Naive B cell (primary cell): ENCODE results near the gene TRIM40. TPM values are rescaled to one million over a fixed set of nuclear protein-coding genes. Genes with fewer than 3 reads are reported as not detected.
A peak's percentile ranks its signal among the peaks of the same experiment; 100 is the strongest.
"Not testable (repeated sequence)": the region's sequence is repeated elsewhere in the genome, so short reads cannot be mapped to it uniquely, and the experiment has no call there.

Experiments used
- ATAC-seq, 2 donors: fragments of 150-1000 bp; cut with Tn5 transposase; 2 replicates each; pipeline ENCODE4 v1.10.0; 2021; ENCODE audit warnings: low read depth in 2 of 2, mild to moderate bottlenecking in 2 of 2, moderate library complexity in 2 of 2
- DNase-seq: peaks from one replicate; pipeline ENCODE4 v3.0.0; 2022
- H3K27ac Mint-ChIP-seq, 6 donors: one replicate each; pipeline ENCODE4 v1.8.0; 2020 to 2022; ENCODE audit warnings: mild to moderate bottlenecking in 6 of 6, mixed read lengths in 6 of 6, moderate library complexity in 5 of 6, inconsistent platforms in 2 of 6
- H3K27me3 Mint-ChIP-seq, 3 donors: one replicate each; pipeline ENCODE4 v1.8.0; 2021 to 2022; ENCODE audit warnings: mixed read lengths in 3 of 3, mild to moderate bottlenecking in 1 of 3
- H3K36me3 Mint-ChIP-seq, 2 donors: one replicate each; pipeline ENCODE4 v1.8.0; 2020 to 2022; ENCODE audit warnings: mixed read lengths in 2 of 2, inconsistent platforms in 1 of 2, mild to moderate bottlenecking in 1 of 2
- H3K4me1 Mint-ChIP-seq, 3 donors: one replicate each; pipeline ENCODE4 v1.8.0; 2020 to 2022; ENCODE audit warnings: mixed read lengths in 3 of 3, inconsistent platforms in 1 of 3, mild to moderate bottlenecking in 1 of 3, moderate library complexity in 1 of 3
- H3K4me3 Mint-ChIP-seq, 8 donors: one replicate each; pipeline ENCODE4 v1.8.0; 2020 to 2022; ENCODE audit warnings: mild to moderate bottlenecking in 8 of 8, mixed read lengths in 8 of 8, moderate library complexity in 8 of 8, inconsistent platforms in 2 of 8
- H3K9me3 Mint-ChIP-seq, 7 donors: one replicate each; pipeline ENCODE4 v1.8.0; 2020 to 2022; ENCODE audit warnings: mixed read lengths in 7 of 7, mild to moderate bottlenecking in 5 of 7, inconsistent platforms in 2 of 7, moderate library complexity in 1 of 7
- polyA plus RNA-seq, 6 donors: library from polyadenylated mRNA; unstranded; fragments of 300-500 nt; fragmentation: Illumina TruSeq; gene quantifications; one replicate each; pipeline ENCODE4 v1.2.3, GENCODE V29; 2021; ENCODE audit warnings: low read depth in 6 of 6

Gene TRIM40
- polyA plus RNA-seq, 6 donors from 2014 or later, result not detected

DNA sequence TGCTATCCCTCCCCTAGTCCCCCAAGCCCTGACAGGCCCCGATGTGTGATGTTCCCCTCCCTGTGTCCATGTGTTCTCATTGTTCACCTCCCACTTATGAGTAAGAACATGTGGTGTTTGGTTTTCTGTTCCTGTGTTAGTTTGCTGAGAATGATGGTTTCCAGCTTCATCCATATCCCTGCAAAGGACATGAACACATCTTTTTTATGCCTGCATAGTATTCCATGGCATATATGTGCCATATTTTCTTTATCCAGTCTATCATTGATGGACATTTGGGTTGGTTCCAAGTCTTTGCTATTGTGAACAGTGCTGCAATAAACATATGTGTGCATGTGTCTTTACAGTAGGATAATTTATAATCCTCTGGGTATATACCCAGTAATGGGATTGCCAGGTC lies 29.3 kb downstream of the TRIM40 start:
- not testable (repeated sequence) for DNase-seq, H3K27ac Mint-ChIP-seq, H3K36me3 Mint-ChIP-seq

DNA sequence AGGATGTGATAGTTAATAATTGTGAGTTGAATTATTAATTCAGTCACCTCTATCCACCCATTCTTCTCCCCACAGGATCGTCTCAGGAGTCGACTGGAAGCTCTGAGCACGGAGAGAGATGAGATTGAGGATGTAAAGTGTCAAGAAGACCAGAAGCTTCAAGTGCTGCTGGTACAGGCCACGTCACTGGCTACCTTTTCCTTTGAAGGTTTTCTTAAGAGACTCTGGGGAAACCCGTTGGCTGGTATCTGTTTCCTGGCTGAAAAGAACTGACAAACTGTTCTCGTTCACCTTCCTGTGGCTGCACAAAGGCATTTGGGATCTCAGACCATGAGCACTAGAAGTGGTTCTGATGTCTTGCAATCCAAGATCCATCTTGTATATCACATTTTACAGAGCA lies 31.2 kb downstream of the TRIM40 start:
- no peak overlapping the region for H3K4me3 Mint-ChIP-seq
- ATAC-seq, result no peak
- H3K27ac Mint-ChIP-seq, result no peak overlapping the region
- DNase-seq, result no peak
- H3K4me1 Mint-ChIP-seq, result peaks cover 3 to 13% (median 6%) of the 10 kb centered on the region in 3 donors
- peaks cover 56 to 74% (median 69%) of the 10 kb centered on the region in 3 donors for H3K27me3 Mint-ChIP-seq
- H3K36me3 Mint-ChIP-seq, result no peaks in the 10 kb centered on the region
- H3K9me3 Mint-ChIP-seq, result peaks cover 0 to 8% (median 0%) of the 10 kb centered on the region in 7 donors

More for the DNA sequence above, 29.3 kb downstream of the TRIM40 start:
- H3K9me3 Mint-ChIP-seq, H3K4me1 Mint-ChIP-seq, ATAC-seq, H3K4me3 Mint-ChIP-seq: not testable (repeated sequence)
- peaks cover 47 to 65% (median 59%) of the 10 kb centered on the region in 3 donors for H3K27me3 Mint-ChIP-seq

DNA sequence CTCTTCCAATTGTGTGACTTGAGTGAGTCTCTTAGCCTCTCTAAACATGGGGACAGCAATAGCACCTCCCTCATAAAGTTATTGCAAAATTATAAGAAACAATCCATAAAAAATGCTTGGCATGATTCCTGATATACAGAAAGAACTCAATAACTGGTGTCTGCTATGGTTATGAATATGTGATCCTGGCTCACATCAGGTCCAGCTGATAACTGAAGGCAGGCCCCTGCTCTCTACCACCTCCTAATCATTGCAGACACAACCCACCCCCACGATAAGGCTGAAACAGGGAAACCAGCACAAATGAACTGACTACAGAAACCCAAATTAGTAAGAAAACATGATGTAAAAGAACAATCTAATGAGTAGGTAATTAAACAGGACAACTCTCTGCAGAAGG lies 32.8 kb downstream of the TRIM40 start:
- Mint-ChIP-seq H3K36me3 (no peaks in the 10 kb centered on the region), H3K9me3 (peaks cover 0 to 8% (median 0%) of the 10 kb centered on the region in 7 donors), H3K27me3 (peaks cover 61 to 85% (median 81%) of the 10 kb centered on the region in 3 donors), H3K4me1 (peaks cover 3 to 13% (median 10%) of the 10 kb centered on the region in 3 donors), H3K27ac (no peak overlapping the region), H3K4me3 (no peak overlapping the region)
- ATAC-seq, result no peak
- no peak for DNase-seq

DNA sequence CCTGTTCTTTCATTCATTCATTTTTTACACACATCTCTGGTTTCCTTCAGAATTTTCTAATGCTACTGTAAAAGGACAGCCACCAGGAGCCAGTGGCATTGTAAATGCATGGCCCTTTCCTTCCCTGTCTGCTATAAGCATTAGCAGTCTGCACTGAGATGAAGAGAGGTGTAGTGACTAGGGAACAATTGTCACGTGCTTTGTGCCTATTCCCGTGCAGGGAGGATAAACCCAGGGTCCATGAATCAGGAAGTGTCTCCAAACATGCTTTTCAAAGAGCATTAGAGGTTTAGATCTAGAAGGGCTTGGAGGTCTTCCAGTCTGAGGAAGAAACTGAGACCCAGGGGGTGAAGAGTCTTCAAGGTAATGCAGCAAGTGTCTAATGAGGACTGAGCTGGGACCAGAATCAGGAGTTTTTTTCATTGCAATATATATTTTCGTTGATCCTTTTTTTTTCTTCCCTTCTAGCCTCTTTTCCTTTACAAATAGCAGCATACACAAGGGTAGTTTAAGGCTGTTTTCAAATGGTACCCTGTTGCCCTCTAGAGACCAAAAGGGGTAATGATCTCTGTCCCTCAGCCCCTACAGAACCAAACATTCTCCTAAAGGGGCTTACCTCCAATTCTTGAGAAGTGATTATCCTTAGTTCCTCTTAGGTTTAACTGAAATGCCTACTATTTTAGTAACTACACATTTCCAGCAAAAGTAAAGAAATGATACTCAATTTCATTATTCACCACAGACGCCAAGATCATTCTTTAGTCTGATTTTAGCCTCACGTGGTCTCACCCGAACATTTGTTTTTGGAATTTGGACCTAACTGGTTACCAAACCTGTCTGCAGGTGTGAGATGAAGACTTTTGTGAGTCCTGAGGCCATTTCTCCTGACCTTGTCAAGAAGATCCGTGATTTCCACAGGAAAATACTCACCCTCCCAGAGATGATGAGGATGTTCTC lies 34.0 kb downstream of the TRIM40 start:
- peaks cover 3 to 13% (median 10%) of the 10 kb centered on the region in 3 donors for H3K4me1 Mint-ChIP-seq
- H3K27ac Mint-ChIP-seq, result no peak overlapping the region
- H3K4me3 Mint-ChIP-seq, result peak overlapping the region in 1 of 8 donors; percentile 7
- peak; percentile 21 for DNase-seq
- peak; percentile 76 to 83 for ATAC-seq
- peaks cover 0 to 7% (median 0%) of the 10 kb centered on the region in 7 donors for H3K9me3 Mint-ChIP-seq
- H3K36me3 Mint-ChIP-seq, result no peaks in the 10 kb centered on the region
- peaks cover 56 to 79% (median 69%) of the 10 kb centered on the region in 3 donors for H3K27me3 Mint-ChIP-seq

DNA sequence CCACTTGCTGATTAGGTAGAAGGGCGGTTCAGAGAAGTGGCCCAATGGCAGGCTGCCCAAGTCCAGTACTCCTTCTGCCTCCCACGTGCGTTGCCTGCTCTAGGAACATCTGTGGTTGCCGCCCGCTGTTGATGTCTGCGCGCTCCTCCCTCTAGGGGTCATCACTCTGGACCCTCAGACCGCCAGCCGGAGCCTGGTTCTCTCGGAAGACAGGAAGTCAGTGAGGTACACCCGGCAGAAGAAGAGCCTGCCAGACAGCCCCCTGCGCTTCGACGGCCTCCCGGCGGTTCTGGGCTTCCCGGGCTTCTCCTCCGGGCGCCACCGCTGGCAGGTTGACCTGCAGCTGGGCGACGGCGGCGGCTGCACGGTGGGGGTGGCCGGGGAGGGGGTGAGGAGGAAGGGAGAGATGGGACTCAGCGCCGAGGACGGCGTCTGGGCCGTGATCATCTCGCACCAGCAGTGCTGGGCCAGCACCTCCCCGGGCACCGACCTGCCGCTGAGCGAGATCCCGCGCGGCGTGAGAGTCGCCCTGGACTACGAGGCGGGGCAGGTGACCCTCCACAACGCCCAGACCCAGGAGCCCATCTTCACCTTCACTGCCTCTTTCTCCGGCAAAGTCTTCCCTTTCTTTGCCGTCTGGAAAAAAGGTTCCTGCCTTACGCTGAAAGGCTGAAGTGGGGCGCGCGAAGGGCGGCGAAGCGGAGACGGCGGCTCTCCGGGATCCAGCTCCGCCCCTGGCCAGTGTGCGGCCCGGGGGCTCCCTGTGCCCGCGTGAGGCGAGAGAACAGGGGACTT lies 35.9 kb downstream of the TRIM40 start:
- ATAC-seq, result peak; percentile 42 to 55
- Mint-ChIP-seq H3K36me3 (no peaks in the 10 kb centered on the region), H3K4me1 (peaks cover 3 to 13% (median 10%) of the 10 kb centered on the region in 3 donors), H3K27me3 (peaks cover 62 to 81% (median 74%) of the 10 kb centered on the region in 3 donors), H3K27ac (peak overlapping the region in 2 of 6 donors; percentile 28 to 61), H3K4me3 (peak overlapping the region in 6 of 8 donors; percentile 64 to 83 (median 72)), H3K9me3 (no peaks in the 10 kb centered on the region)
- DNase-seq, result peak; percentile 7

DNA sequence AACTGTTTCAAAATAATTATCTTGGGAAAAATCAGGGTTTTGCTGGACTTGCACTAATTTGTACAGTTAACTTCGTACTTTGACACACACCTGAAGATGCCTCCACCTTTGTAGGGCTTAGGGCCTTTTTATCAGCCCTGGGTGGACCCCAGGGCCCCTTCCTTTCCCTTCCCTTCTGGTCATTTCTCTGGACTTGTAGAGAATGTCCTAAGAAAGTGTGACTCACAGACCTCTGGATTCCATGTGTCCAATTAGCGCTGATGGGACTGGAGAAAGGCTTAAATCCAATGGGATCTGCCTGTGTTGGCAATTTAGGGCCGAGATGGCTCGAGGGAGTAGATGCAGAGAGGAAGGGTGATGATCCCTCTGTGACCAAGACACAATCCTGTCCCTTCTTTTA lies 36.7 kb downstream of the TRIM40 start:
- DNase-seq (no peak), ATAC-seq (no peak)
- peaks cover 69 to 86% (median 75%) of the 10 kb centered on the region in 3 donors for H3K27me3 Mint-ChIP-seq
- H3K27ac Mint-ChIP-seq, result peak overlapping the region in 2 of 6 donors; percentile 39 to 83
- H3K4me3 Mint-ChIP-seq, result peak overlapping the region in 6 of 8 donors; percentile 33 to 70 (median 50)
- no peaks in the 10 kb centered on the region for H3K9me3 Mint-ChIP-seq
- no peaks in the 10 kb centered on the region for H3K36me3 Mint-ChIP-seq
- H3K4me1 Mint-ChIP-seq, result peaks cover 3 to 13% (median 10%) of the 10 kb centered on the region in 3 donors

DNA sequence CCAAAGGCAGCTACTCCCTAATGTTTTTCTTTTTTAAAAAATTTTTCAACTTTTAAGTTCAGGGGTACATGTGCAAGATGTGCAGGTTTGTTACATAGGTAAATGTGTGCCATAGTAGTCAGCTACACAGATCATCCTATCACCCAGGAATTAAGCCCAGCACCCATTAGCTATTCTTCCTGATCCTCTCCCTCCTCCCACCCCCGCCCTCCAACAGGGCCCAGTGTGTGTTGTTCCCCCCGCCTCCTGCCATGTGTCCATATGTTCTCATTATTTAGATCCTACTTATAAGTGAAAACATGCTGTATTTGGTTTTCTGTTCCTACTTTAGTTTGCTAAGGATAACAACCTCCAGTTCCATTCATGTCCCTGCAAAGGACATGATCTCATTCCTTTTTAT lies 39.8 kb downstream of the TRIM40 start:
- Mint-ChIP-seq H3K27ac (no peak overlapping the region), H3K36me3 (peaks cover 0 to 9% of the 10 kb centered on the region in 2 donors), H3K4me1 (peaks cover 3 to 10% (median 8%) of the 10 kb centered on the region in 3 donors), H3K9me3 (peaks cover 0 to 16% (median 12%) of the 10 kb centered on the region in 7 donors), H3K27me3 (peaks cover 50 to 76% (median 65%) of the 10 kb centered on the region in 3 donors), H3K4me3 (no peak overlapping the region)
- ATAC-seq (no peak), DNase-seq (no peak)

DNA sequence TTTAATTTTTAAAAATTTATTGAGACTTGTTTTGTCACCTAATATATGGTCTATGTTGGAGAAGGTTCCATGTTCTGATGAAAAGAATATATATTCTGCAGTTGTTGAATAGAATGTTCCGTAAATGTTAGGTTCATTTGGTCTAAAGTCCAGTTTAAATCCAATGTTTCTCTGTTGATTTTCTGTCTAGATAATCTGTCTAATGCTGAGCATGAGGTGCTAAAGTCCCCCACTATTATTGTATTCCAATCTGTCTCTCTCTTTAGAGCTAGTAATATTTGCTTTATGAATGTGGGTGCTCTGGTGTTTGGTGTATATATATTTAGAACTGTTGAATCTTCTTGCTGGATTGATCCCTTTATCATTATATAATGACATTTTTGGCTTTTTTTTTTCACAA lies 42.9 kb downstream of the TRIM40 start:
- Mint-ChIP-seq H3K27me3 (peaks cover 32 to 50% (median 43%) of the 10 kb centered on the region in 3 donors), H3K4me3 (no peak overlapping the region), H3K27ac (no peak overlapping the region), H3K36me3 (peaks cover 0 to 9% of the 10 kb centered on the region in 2 donors), H3K9me3 (peaks cover 0 to 17% (median 13%) of the 10 kb centered on the region in 7 donors), H3K4me1 (peaks cover 0 to 8% (median 4%) of the 10 kb centered on the region in 3 donors)
- DNase-seq (no peak), ATAC-seq (no peak)

DNA sequence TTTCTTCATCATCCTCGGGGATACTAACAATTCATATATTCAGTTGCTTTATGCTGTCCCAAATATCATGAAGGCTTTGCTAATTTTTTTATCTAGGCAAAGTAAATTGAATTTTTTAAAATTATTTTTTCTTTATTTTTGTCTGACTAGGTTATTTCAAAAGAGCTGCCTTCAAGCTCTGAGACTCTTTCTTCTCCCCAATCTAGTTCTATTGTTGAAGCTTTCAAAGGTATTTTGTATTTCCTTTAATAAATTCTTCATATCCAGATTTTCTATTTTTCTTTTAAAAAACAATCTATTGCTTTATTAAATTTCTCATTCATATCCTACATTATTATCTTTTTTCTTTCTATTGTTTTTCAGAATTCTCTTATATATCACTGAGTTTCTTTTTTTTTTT lies 44.2 kb downstream of the TRIM40 start:
- peaks cover 0 to 8% (median 4%) of the 10 kb centered on the region in 3 donors for H3K4me1 Mint-ChIP-seq
- ATAC-seq (no peak), DNase-seq (no peak)
- no peak overlapping the region for H3K4me3 Mint-ChIP-seq
- no peak overlapping the region for H3K27ac Mint-ChIP-seq
- peaks cover 0 to 17% (median 13%) of the 10 kb centered on the region in 7 donors for H3K9me3 Mint-ChIP-seq
- peaks cover 0 to 19% of the 10 kb centered on the region in 2 donors for H3K36me3 Mint-ChIP-seq
- peaks cover 29 to 43% (median 41%) of the 10 kb centered on the region in 3 donors for H3K27me3 Mint-ChIP-seq

DNA sequence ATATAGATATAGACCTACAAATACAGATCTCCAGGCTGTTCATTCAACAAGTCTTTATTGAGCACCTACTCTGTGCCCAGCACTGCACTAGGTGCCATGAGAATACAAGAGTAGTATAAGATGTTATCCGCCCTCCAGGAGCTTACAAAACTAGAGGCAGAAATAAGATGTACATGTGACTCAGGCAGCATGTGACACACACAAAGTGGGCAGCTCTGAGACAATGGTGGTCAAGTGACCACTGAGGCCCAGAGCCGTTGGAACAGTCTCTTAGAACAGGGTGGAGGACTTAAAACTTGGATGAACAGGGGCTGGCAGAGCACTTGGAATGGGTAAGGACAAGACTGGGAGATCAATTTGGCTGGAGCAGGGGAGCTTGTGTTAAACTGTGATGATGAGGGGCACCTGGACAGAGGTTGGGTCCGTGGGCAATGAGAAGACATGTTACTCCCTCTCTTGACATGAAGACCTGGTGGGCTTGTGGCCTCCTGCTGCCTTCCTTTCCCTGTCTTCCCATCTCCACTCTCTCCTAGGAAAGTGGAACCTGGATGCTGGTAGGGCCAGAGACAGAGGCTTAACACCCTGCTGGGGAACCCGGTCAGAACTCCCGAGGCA lies 48.6 kb downstream of the TRIM40 start:
- H3K36me3 Mint-ChIP-seq, result peaks cover 10 to 38% of the 10 kb centered on the region in 2 donors
- peaks cover 0 to 9% (median 6%) of the 10 kb centered on the region in 7 donors for H3K9me3 Mint-ChIP-seq
- DNase-seq (no peak), ATAC-seq (no peak)
- peaks cover 0 to 8% (median 8%) of the 10 kb centered on the region in 3 donors for H3K4me1 Mint-ChIP-seq
- H3K27ac Mint-ChIP-seq, result peak overlapping the region in 4 of 6 donors; percentile 2 to 84 (median 40)
- H3K27me3 Mint-ChIP-seq, result peaks cover 0 to 3% (median 3%) of the 10 kb centered on the region in 3 donors
- no peak overlapping the region for H3K4me3 Mint-ChIP-seq

DNA sequence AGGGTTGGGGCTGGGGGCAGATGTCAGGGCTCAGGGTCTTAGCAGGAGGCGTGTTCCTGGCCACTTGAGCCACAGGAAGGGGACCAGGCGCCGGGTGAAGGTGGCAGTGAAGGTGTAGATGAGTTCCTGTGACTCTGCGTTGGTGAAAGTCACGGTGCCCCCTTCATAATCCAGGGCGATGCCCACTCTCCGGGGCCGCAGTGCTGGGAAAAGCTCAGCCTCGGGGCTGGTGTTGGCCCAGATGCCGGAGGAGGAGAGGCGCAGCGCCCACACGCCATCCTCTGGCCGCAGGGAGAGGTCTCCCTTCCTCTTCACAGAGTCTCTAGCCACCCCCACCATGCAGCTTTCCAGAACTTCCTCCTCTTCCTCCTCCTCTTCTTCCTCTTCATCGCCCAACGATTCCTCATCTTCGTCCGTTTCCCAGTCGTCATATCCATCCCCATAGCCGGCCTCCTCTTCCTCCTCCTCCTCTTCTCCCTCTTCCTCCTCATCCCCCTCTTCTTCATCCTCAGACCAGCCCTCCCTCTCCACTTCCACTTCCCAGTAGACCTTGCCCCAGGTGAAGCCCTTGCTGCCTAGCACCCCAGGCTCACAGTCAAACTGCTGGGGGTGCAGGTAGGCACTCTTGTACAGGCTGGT lies 50.0 kb downstream of the TRIM40 start:
- H3K4me1 Mint-ChIP-seq, result peaks cover 0 to 7% (median 6%) of the 10 kb centered on the region in 3 donors
- H3K36me3 Mint-ChIP-seq, result peaks cover 10 to 50% of the 10 kb centered on the region in 2 donors
- DNase-seq (no peak), ATAC-seq (no peak)
- peak overlapping the region in 2 of 6 donors; percentile 31 to 42 for H3K27ac Mint-ChIP-seq
- no peak overlapping the region for H3K4me3 Mint-ChIP-seq
- H3K9me3 Mint-ChIP-seq, result peaks cover 0 to 3% (median 0%) of the 10 kb centered on the region in 7 donors
- no peaks in the 10 kb centered on the region for H3K27me3 Mint-ChIP-seq

DNA sequence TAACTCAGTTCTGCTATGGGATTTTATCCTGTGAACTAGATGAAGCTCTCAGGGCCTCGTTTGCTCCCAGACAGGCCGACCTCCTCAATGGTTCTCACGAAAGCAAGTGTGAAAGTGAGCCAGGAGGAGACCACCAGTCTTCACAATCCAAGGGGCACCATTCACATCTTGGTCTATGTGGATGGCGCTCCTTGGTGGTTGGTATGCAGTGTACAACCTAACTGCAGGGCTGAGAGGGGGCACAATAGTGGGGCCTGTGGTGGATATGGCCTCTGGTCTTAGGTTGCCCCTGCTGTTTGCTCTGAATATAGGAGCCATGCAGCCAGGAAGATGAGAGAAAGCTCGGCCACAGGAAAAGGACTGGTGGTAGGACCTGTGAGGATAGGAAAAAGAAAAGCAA lies 52.6 kb downstream of the TRIM40 start:
- no peak for DNase-seq
- peaks cover 0 to 4% (median 0%) of the 10 kb centered on the region in 3 donors for H3K4me1 Mint-ChIP-seq
- peak overlapping the region in 2 of 6 donors; percentile 21 to 59 for H3K27ac Mint-ChIP-seq
- H3K9me3 Mint-ChIP-seq, result no peaks in the 10 kb centered on the region
- H3K36me3 Mint-ChIP-seq, result peaks cover 10 to 60% of the 10 kb centered on the region in 2 donors
- no peak for ATAC-seq
- no peak overlapping the region for H3K4me3 Mint-ChIP-seq
- H3K27me3 Mint-ChIP-seq, result no peaks in the 10 kb centered on the region
